ENCODE measurements around the gene GPX8. TPM values are rescaled to one million over a fixed set of nuclear protein-coding genes. Genes with fewer than 3 reads are reported as not detected.

GPX8 gene
- total RNA-seq, 1 donor = 143 TPM

GRCh38 chr5:55162666-55163065, 2.7 kb downstream of the GPX8 start:
- H2AFZ ChIP-seq (ENCODE audit: low read length) = no peak overlapping the region
- H3K36me3 ChIP-seq (ENCODE audit: insufficient read depth, low read length) = peaks cover 51% of the 10 kb centered on the region
- peak overlapping the region; percentile 14 for H3K27ac ChIP-seq (ENCODE audit: low read depth, low read length)
- peak overlapping the region; percentile 83 for H3K4me2 ChIP-seq (ENCODE audit: insufficient read depth, low read length)
- TF ChIP-seq, protein P1, sequence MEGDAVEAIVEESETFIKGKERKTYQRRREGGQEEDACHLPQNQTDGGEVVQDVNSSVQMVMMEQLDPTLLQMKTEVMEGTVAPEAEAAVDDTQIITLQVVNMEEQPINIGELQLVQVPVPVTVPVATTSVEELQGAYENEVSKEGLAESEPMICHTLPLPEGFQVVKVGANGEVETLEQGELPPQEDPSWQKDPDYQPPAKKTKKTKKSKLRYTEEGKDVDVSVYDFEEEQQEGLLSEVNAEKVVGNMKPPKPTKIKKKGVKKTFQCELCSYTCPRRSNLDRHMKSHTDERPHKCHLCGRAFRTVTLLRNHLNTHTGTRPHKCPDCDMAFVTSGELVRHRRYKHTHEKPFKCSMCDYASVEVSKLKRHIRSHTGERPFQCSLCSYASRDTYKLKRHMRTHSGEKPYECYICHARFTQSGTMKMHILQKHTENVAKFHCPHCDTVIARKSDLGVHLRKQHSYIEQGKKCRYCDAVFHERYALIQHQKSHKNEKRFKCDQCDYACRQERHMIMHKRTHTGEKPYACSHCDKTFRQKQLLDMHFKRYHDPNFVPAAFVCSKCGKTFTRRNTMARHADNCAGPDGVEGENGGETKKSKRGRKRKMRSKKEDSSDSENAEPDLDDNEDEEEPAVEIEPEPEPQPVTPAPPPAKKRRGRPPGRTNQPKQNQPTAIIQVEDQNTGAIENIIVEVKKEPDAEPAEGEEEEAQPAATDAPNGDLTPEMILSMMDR (IDR thresholded peaks at IDR 0.05; ENCODE audit: extremely low read depth, low read depth, low read length) = no peak
- peaks cover 15% of the 10 kb centered on the region for H3K4me1 ChIP-seq (ENCODE audit: insufficient read depth, low read length)
- H4K20me1 ChIP-seq (ENCODE audit: insufficient read depth, low read length) = peaks cover 43% of the 10 kb centered on the region
- peaks cover 34% of the 10 kb centered on the region for H3K79me2 ChIP-seq (ENCODE audit: insufficient read depth, low read length)
- H3K4me3 ChIP-seq (ENCODE audit: insufficient read depth, low read length) = no peak overlapping the region
- DNase-seq (ENCODE audit: insufficient read length, low spot score, missing footprints) = no peak
- no peaks in the 10 kb centered on the region for H3K27me3 ChIP-seq (ENCODE audit: insufficient read depth, low read length)
- no peaks in the 10 kb centered on the region for H3K9me3 ChIP-seq (ENCODE audit: low read depth, low read length)

DNA sequence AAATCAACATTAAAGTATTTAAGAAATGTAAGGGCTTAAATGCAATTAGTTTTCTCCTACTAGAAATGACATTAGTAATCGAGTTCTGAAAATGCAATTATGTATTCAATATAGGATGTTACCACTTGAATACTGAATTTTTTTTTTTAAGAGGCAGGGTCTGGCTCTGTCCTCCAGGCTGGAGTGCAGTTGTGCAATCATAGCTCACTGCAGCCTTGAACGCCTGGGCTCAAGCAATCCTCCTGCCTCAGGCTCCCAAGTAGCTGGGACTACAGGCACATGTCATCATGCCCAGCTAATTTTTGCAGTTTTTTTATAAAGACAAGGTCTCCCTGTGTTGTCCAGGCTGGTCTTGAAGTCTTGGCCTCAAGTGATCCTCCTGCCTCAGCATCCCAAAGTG, 11.5 kb downstream of the GPX8 start:
- Histone ChIP-seq H3K36me3 (ENCODE audit: insufficient read depth, low read length) (peaks cover 2% of the 10 kb centered on the region), H4K20me1 (ENCODE audit: insufficient read depth, low read length) (peaks cover under 1% of the 10 kb centered on the region), H3K9me3 (ENCODE audit: low read depth, low read length) (no peaks in the 10 kb centered on the region), H3K27me3 (ENCODE audit: insufficient read depth, low read length) (peaks cover 31% of the 10 kb centered on the region), H3K79me2 (ENCODE audit: insufficient read depth, low read length) (no peaks in the 10 kb centered on the region), H3K27ac (ENCODE audit: low read depth, low read length) (no peak overlapping the region), H3K4me3 (ENCODE audit: insufficient read depth, low read length) (no peak overlapping the region), H3K4me1 (ENCODE audit: insufficient read depth, low read length) (peaks cover 20% of the 10 kb centered on the region), H2AFZ (ENCODE audit: low read length) (no peak overlapping the region), H3K4me2 (ENCODE audit: insufficient read depth, low read length) (no peak overlapping the region)
- no peak for DNase-seq (ENCODE audit: insufficient read length, low spot score, missing footprints)
- TF ChIP-seq, protein P1 (IDR thresholded peaks at IDR 0.05; ENCODE audit: extremely low read depth, low read depth, low read length) = no peak

DNA sequence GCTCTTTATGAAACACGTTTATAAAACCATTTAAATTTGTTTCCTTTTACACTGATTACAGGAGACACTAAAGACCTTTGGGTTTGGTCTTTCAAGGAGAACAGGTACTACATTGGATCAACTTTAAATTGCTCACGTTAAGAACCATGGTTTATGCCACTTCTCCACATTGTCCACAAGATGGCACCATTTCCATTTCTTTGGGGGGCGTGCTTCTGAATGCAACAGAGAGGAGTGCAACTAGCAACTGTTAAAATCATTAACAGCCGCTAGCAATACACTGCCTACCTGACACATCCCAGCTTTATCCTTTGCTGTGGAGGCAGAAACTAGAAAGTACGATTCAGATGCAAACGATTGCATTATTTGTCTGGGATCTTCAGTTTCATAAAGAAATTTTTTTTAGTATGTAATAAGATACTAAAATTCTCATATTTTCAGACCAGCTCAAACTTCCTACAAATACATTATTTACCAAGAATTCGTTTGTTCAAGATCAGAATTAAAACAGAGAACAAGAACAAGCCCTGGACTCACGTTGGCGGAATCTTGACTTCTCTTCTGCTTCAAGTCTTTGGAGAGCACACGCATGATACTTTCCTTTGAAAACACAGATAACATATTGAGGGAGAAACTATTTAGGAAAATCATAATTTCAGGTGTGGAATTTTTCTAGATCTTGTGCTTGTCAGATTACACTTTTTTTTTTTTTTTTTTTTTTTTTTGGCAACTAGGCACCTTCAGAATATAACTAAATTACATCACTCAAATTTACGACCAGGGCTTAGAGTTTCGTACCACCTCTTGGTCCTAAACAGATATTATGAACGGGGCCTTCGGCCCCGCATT, 12.3 kb downstream of the GPX8 start:
- Histone ChIP-seq H3K4me2 (ENCODE audit: insufficient read depth, low read length) (peak overlapping the region; percentile 90), H3K4me1 (ENCODE audit: insufficient read depth, low read length) (peaks cover 22% of the 10 kb centered on the region), H3K27me3 (ENCODE audit: insufficient read depth, low read length) (peaks cover 39% of the 10 kb centered on the region), H3K4me3 (ENCODE audit: insufficient read depth, low read length) (peak overlapping the region; percentile 75), H3K79me2 (ENCODE audit: insufficient read depth, low read length) (no peaks in the 10 kb centered on the region), H2AFZ (ENCODE audit: low read length) (peak overlapping the region; percentile 82), H3K27ac (ENCODE audit: low read depth, low read length) (no peak overlapping the region), H3K36me3 (ENCODE audit: insufficient read depth, low read length) (no peaks in the 10 kb centered on the region), H3K9me3 (ENCODE audit: low read depth, low read length) (no peaks in the 10 kb centered on the region), H4K20me1 (ENCODE audit: insufficient read depth, low read length) (no peaks in the 10 kb centered on the region)
- DNase-seq (ENCODE audit: insufficient read length, low spot score, missing footprints) = peak; percentile 92
- TF ChIP-seq, protein P1 (IDR thresholded peaks at IDR 0.05; ENCODE audit: extremely low read depth, low read depth, low read length) = peak; percentile 82

DNA sequence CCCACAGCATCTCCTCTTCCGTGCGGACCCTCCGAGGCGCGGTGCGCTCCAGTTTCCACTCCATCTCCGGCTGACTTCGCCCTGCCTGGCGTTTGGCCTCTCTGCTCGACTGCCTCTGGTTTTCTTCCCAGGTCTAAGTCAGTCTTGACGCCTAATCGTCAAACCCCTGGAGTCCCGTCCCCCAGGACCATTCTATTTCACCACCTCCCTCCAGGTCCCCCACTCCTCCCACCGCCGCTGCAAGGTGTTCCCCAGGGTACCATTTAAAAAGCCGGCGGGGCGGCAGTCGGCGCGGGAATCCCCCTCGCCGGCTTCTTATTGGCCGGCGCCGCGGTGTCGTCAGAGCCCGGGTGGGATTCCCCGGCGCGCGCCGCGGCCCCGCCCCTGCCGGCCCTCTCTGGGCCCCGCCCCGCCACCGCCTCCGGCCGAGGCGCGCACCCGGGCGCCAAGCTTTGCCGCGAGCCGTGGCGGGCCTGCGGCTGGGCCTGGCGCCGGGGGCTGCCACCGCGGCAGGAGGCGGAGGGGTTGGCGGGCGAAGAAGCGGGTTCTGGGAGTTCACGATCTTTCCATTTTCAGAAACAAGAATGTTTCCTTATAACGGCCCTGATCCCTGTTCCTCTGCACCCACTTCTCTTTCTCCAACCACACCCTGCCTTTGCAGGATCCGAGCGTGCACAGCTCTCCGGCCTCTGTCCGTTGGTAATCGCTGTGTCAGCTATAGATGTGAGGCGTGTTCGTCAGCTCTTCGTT, 13.1 kb downstream of the GPX8 start, which contains the start of gene CDC20B:
Gene CDC20B (minus strand): TSS at position 241 of the 750 bp plus-strand sequence. CDS start 177 bp downstream, at position 64.
- peak within 1 kb of the TSS; percentile 90 for H3K4me2 ChIP-seq (ENCODE audit: insufficient read depth, low read length)
- H3K27me3 ChIP-seq (ENCODE audit: insufficient read depth, low read length) = peaks cover 47% of the 10 kb centered on the region
- peak within 1 kb of the TSS; percentile 75 for H3K4me3 ChIP-seq (ENCODE audit: insufficient read depth, low read length)
- DNase-seq (ENCODE audit: insufficient read length, low spot score, missing footprints) = peak; percentile 99
- H3K27ac ChIP-seq (ENCODE audit: low read depth, low read length) = no peak within 1 kb of the TSS
- H2AFZ ChIP-seq (ENCODE audit: low read length) = peak within 1 kb of the TSS; percentile 82
- no peaks in the 10 kb centered on the region for H4K20me1 ChIP-seq (ENCODE audit: insufficient read depth, low read length)
- no peaks in the 10 kb centered on the region for H3K36me3 ChIP-seq (ENCODE audit: insufficient read depth, low read length)
- H3K9me3 ChIP-seq (ENCODE audit: low read depth, low read length) = no peaks in the 10 kb centered on the region
- TF ChIP-seq, protein P1 (IDR thresholded peaks at IDR 0.05; ENCODE audit: extremely low read depth, low read depth, low read length) = no peak
- no peaks in the 10 kb centered on the region for H3K79me2 ChIP-seq (ENCODE audit: insufficient read depth, low read length)
- H3K4me1 ChIP-seq (ENCODE audit: insufficient read depth, low read length) = peaks cover 22% of the 10 kb centered on the region
